GM23338 (cell line): ENCODE results near the gene ARMCX4. TPM values are rescaled to one million over a fixed set of nuclear protein-coding genes. Genes with fewer than 3 reads are reported as not detected.

Experiments
- ATAC-seq: fragments of 200-7000 bp; cut with Tn5 transposase; 3 replicates; pipeline ENCODE4 v1.9.1; 2020
- DNase-seq: peaks from one replicate; pipeline ENCODE4 v3.0.0-alpha.2; 2015; ENCODE audit warnings: low spot score
- H2AFZ ChIP-seq: fragments of 200-600 bp; sonication (generic); 2 replicates; pipeline ENCODE4 v1.8.0; 2016; ENCODE audit warnings: antibody characterized with exemption, mild to moderate bottlenecking, moderate library complexity
- H3F3A ChIP-seq: fragments of 200-600 bp; sonication (generic); replicated peaks from 2 replicates; pipeline ENCODE4 v1.8.0; 2017; ENCODE audit warnings: antibody characterized with exemption, mixed run types, low read depth
- H3K27ac ChIP-seq: fragments of 200-600 bp; sonication (generic); 2 replicates; pipeline ENCODE4 v1.6.1; 2016; ENCODE audit warnings: low read depth
- H3K27me3 ChIP-seq: fragments of 200-600 bp; sonication (generic); 2 replicates; pipeline ENCODE4 v1.8.0; 2016; ENCODE audit warnings: mild to moderate bottlenecking, mixed run types, moderate library complexity; ENCODE audit not compliant: insufficient read depth
- H3K36me3 ChIP-seq: fragments of 200-600 bp; sonication (generic); 2 replicates; pipeline ENCODE4 v1.8.0; 2016; ENCODE audit warnings: mild to moderate bottlenecking; ENCODE audit not compliant: insufficient read depth
- H3K4me1 ChIP-seq: fragments of 200-600 bp; sonication (generic); 2 replicates; pipeline ENCODE4 v1.8.0; 2016; ENCODE audit warnings: mild to moderate bottlenecking, moderate library complexity; ENCODE audit not compliant: insufficient read depth
- H3K4me2 ChIP-seq: fragments of 200-600 bp; sonication (generic); 2 replicates; pipeline ENCODE4 v1.7.1; 2017; ENCODE audit warnings: mixed run types
- H3K4me3 ChIP-seq: fragments of 200-600 bp; sonication (generic); 2 replicates; pipeline ENCODE4 v1.6.1; 2016; ENCODE audit warnings: mixed run types
- H3K79me2 ChIP-seq: fragments of 200-600 bp; sonication (generic); replicated peaks from 2 replicates; pipeline ENCODE4 v1.8.0; 2017; ENCODE audit warnings: mild to moderate bottlenecking; ENCODE audit not compliant: insufficient read depth
- H3K9me2 ChIP-seq: fragments of 200-600 bp; sonication (generic); 2 replicates; pipeline ENCODE4 v1.8.0; 2017; ENCODE audit not compliant: insufficient read depth
- H4K20me1 ChIP-seq: fragments of 200-600 bp; sonication (generic); replicated peaks from 2 replicates; pipeline ENCODE4 v1.8.0; 2017; ENCODE audit warnings: mild to moderate bottlenecking; ENCODE audit not compliant: insufficient read depth
- H3K27ac Mint-ChIP-seq: 2 replicates; pipeline ENCODE4 v1.8.0; 2020; ENCODE audit warnings: inconsistent platforms, mild to moderate bottlenecking, moderate library complexity, mixed read lengths
- H3K27me3 Mint-ChIP-seq: 3 replicates; pipeline ENCODE4 v1.8.0; 2022; ENCODE audit warnings: low read depth, mild to moderate bottlenecking, moderate library complexity, mixed read lengths, inconsistent platforms; ENCODE audit not compliant: insufficient read depth, poor library complexity
- H3K36me3 Mint-ChIP-seq: 3 replicates; pipeline ENCODE4 v1.8.0; 2021; ENCODE audit warnings: low read depth, mild to moderate bottlenecking, inconsistent platforms, moderate library complexity, mixed read lengths
- H3K4me1 Mint-ChIP-seq: 3 replicates; pipeline ENCODE4 v1.8.0; 2020; ENCODE audit warnings: mild to moderate bottlenecking, inconsistent platforms, mixed read lengths
- H3K4me3 Mint-ChIP-seq: 3 replicates; pipeline ENCODE4 v1.8.0; 2021; ENCODE audit warnings: moderate library complexity, mild to moderate bottlenecking, inconsistent platforms, mixed read lengths
- H3K9me3 Mint-ChIP-seq: 3 replicates; pipeline ENCODE4 v1.8.0; 2020; ENCODE audit warnings: moderate library complexity, mild to moderate bottlenecking, inconsistent platforms, mixed read lengths
- CREB1 ChIP-seq: fragments of 250-450 bp; sonication (Bioruptor Pico); IDR thresholded peaks from 2 replicates; pipeline ENCODE4 v1.5.0; 2020; ENCODE audit warnings: low read depth, mild to moderate bottlenecking, moderate library complexity
- CTCF ChIP-seq, 2 experiments: fragments of 200-600 bp in 1 of 2; sonication (generic) in 1 of 2; conservative IDR thresholded peaks; 2 replicates each; pipeline versions ENCODE4 v1.5.1 to v1.6.1; 2016 to 2017; ENCODE audit warnings: antibody characterized with exemption in 2 of 2, low read depth in 2 of 2, mild to moderate bottlenecking in 2 of 2, moderate library complexity in 1 of 2
- ETS1 ChIP-seq: IDR thresholded peaks from 2 replicates; pipeline ENCODE4 v1.6.1; 2016; ENCODE audit warnings: antibody characterized with exemption
- EZH2 ChIP-seq: fragments of 200-600 bp; sonication (generic); IDR thresholded peaks from one replicate; pipeline ENCODE4 v1.8.0; 2017; ENCODE audit warnings: antibody characterized with exemption, mild to moderate bottlenecking, low read depth; ENCODE audit not compliant: unreplicated experiment
- EZH2phosphoT487 ChIP-seq: fragments of 200-600 bp; sonication (generic); IDR thresholded peaks from one replicate; pipeline ENCODE4 v1.8.1; 2018; ENCODE audit warnings: antibody characterized with exemption; ENCODE audit not compliant: unreplicated experiment
- JUNB ChIP-seq: IDR thresholded peaks from one replicate; pipeline ENCODE4 v1.6.1; 2016; ENCODE audit warnings: antibody characterized with exemption; ENCODE audit not compliant: unreplicated experiment
- NANOG ChIP-seq: IDR thresholded peaks from 2 replicates; pipeline ENCODE4 v1.6.1; 2016; ENCODE audit warnings: antibody characterized with exemption, borderline replicate concordance
- POLR2AphosphoS5 ChIP-seq: IDR thresholded peaks from 2 replicates; pipeline ENCODE4 v1.6.1; 2016; ENCODE audit warnings: antibody characterized with exemption, low read depth
- REST ChIP-seq: IDR thresholded peaks from one replicate; pipeline ENCODE4 v1.6.1; 2018; ENCODE audit warnings: antibody characterized with exemption; ENCODE audit not compliant: unreplicated experiment
- STAT1 ChIP-seq: IDR thresholded peaks from one replicate; pipeline ENCODE4 v1.6.1; 2016; ENCODE audit warnings: antibody characterized with exemption; ENCODE audit not compliant: unreplicated experiment
- ZNF114 ChIP-seq: fragments of 250-450 bp; sonication (Bioruptor Pico); IDR thresholded peaks from 2 replicates; pipeline ENCODE4 v1.5.0; 2020; ENCODE audit warnings: mild to moderate bottlenecking, moderate library complexity
- ZNF331 ChIP-seq: fragments of 250-450 bp; sonication (Bioruptor Pico); IDR thresholded peaks from 2 replicates; pipeline ENCODE4 v1.5.0; 2020; ENCODE audit warnings: low read depth, mild to moderate bottlenecking, moderate library complexity
- ZNF462 ChIP-seq: fragments of 250-450 bp; sonication (Bioruptor Pico); IDR thresholded peaks from 2 replicates; pipeline ENCODE4 v1.5.0; 2020; ENCODE audit warnings: mild to moderate bottlenecking, moderate library complexity
- polyA plus RNA-seq: library from polyadenylated mRNA; unstranded; fragments of >200 nt; fragmentation: Nextera tagmentation; extraction: Ambion mirVana; gene quantifications from 2 replicates; pipeline ENCODE4 v1.2.1, GENCODE V29; 2016
- total RNA-seq: library from RNA; depleted of rRNA; stranded (reverse); fragments of >200 nt; shearing (Covaris generic); gene quantifications from 2 replicates; pipeline ENCODE4 v1.2.3, GENCODE V29; 2014

Gene ARMCX4
- total and polyA plus RNA-seq, 2 experiments from 2014 or later: 11.9 to 13.3 TPM

GRCh38 chrX:101482296-101482695, 3.0 kb upstream of the ARMCX4 start:
- Mint-ChIP-seq H3K9me3 (no peaks in the 10 kb centered on the region), H3K36me3 (no peaks in the 10 kb centered on the region), H3K4me3 (no peak overlapping the region), H3K4me1 (peaks cover 13% of the 10 kb centered on the region), H3K27ac (no peak overlapping the region), H3K27me3 (peaks cover 3% of the 10 kb centered on the region)
- no peak for ATAC-seq
- no peak for DNase-seq
- H3F3A ChIP-seq: no peaks in the 10 kb centered on the region
- peaks cover 8% of the 10 kb centered on the region; the same call in 1 of the 2 replicates for H3K4me1 ChIP-seq
- no peak overlapping the region for H3K27ac ChIP-seq
- no peaks in the 10 kb centered on the region for H3K27me3 ChIP-seq
- TF ChIP-seq CREB1 (CRISPR knock-in tag) (no peak), CTCF (conservative IDR thresholded peaks at IDR 0.05; ENCODE audit: low read depth in 2 of 2) (no peak), STAT1 (no peak), ETS1 (no peak), JUNB (no peak), REST (no peak), ZNF462 (no peak), POLR2AphosphoS5 (no peak), EZH2phosphoT487 (no peak), NANOG (no peak), ZNF331 (CRISPR knock-in tag) (no peak), EZH2 (no peak), ZNF114 (CRISPR knock-in tag) (no peak)
- no peak overlapping the region for H3K4me3 ChIP-seq
- H3K36me3 ChIP-seq: no peaks in the 10 kb centered on the region
- no peaks in the 10 kb centered on the region for H3K79me2 ChIP-seq
- no peak overlapping the region for H3K4me2 ChIP-seq
- no peak overlapping the region for H2AFZ ChIP-seq
- no peaks in the 10 kb centered on the region for H4K20me1 ChIP-seq
- no peaks in the 10 kb centered on the region for H3K9me2 ChIP-seq
